C4-2B (cell line): ENCODE measurements around the gene MAMSTR.

Experiments used
- CTCF ChIP-seq: fragments of 450-650 bp; conservative IDR thresholded peaks from 2 replicates; pipeline ENCODE4 v1.5.1; 2017; ENCODE audit warnings: mild to moderate bottlenecking
- ZFX ChIP-seq: fragments of 450-650 bp; IDR thresholded peaks from 2 replicates; pipeline ENCODE4 v1.6.1; 2017

GRCh38 chr19:48749571-48750198 lies 30.2 kb upstream of the MAMSTR start:
- no peak for TF ChIP-seq CTCF
- no peak for TF ChIP-seq ZFX
